ENCODE results near the gene FGFRL1.
"Not testable (repeated sequence)": the region's sequence is repeated elsewhere in the genome, so short reads cannot be mapped to it uniquely, and the experiment has no call there.

Gene FGFRL1

DNA sequence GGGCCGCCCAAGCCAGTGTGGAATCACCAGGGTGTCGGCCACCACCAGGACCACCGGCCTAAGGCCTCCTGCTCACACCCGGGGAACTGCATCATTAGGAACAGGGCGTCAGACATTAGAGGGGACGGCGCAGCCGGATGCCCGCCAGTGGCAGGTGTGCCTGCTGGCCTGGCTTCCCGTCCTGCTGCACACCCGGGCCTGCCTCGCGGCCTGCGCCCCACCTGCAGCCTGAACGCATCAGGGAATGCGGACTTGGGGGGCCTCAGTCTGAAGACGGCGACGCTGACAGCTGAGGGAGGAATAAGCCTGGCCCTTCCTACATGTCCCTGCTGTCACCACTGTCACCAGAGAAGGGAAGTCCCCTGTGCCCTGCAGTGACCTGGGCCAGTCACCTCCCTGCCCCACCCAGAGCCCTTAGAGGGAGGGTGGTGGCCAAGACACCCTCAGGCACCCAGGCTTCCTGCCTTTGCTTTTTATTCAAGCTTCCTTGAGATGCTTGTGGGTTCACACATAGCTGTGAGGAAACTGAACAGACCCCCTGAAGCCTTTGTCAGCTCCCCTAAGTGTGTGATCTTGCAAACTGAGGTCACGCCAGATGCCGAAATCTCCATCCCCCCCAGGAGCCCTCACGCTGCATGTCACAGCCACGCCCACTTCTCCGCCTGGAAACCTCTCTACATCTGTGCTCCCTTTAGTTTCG is 41.2 kb upstream of the FGFRL1 start:
- Mint-ChIP-seq H3K4me3 (peak overlapping the region; percentile 28), H3K27ac (no peak overlapping the region), H3K27me3 (no peaks in the 10 kb centered on the region), H3K9me3 (no peaks in the 10 kb centered on the region), H3K36me3 (ENCODE audit: low read depth) (no peaks in the 10 kb centered on the region), H3K4me1 (ENCODE audit: low read depth) (peaks cover 11% of the 10 kb centered on the region)

DNA sequence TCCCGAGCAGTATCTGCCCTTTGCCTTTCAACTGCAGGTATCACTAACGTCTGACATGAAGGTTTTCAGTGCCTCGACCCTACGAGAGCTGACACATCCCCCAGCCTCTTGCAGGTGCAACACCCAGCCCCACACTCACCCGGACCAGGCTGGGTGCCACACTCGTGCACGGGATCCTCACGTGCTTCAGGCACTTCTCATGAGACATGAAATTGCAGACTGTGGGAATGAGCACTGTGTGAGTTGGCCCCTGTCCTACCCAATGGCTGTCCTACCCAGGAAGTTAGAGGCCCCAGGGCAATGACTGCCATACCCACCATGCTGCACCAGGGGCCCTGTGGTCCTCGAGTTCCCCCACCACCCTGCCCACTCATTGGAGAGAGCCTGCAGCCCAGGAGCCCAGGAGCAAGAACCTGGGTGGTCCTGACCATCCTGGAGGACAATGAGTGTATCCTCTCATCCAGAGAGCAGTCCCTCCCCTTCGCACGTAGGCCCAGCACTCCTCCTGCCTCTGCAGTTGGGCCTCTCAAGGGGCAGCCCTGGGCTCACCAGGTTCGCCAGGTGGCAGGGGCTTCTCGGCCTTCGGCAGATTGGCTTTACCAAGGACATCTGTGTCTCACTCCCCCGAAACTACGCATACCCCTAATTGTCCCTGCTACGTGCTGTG is 40.4 kb upstream of the FGFRL1 start:
- Mint-ChIP-seq H3K4me1 (ENCODE audit: low read depth) (peaks cover 11% of the 10 kb centered on the region), H3K36me3 (ENCODE audit: low read depth) (no peaks in the 10 kb centered on the region), H3K9me3 (no peaks in the 10 kb centered on the region), H3K4me3 (peak overlapping the region; percentile 28), H3K27me3 (no peaks in the 10 kb centered on the region), H3K27ac (no peak overlapping the region)

DNA sequence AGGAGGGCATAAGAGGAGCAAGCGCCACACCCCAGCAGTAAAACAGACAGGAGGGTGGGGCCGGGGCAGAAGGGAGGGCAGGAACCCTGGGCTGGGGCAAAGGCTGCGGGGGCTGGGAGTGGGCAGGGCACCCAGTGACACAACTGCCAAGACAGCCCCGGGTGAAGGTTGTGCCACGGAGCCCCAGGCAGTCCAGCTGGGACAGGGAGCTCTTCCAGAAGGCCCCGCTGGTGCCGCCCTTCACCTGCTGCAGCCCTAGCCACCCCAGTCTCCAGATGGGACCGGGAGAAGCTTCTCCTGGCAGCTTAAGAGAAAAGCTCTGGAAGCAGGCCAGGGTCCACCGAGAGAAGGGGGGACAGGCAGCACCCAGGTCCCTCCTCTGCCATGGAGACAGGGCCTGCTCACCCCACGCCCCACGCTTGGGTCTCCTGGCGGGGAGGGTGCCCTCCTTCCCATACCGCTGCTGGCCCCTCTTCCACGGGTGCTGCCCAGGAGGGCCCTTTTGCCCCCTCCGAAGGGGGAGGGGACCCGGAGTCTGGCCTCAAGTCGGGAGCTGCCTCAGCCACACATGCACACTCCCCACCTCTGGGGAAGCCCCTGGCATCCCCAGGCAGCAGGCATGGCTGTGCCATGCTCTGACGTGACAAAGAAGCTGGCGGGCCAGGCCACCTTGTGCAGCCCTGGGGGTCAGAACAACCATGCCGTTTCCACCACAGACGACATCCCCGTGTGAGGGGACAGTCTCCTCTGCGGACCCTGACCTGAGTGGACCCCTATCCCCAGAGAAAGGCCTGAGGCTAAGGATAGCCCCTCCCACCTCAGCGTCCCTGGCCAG is 39.5 kb upstream of the FGFRL1 start:
- Mint-ChIP-seq H3K9me3 (no peaks in the 10 kb centered on the region), H3K27ac (no peak overlapping the region), H3K27me3 (no peaks in the 10 kb centered on the region), H3K4me3 (peak overlapping the region; percentile 55), H3K4me1 (ENCODE audit: low read depth) (peaks cover 11% of the 10 kb centered on the region), H3K36me3 (ENCODE audit: low read depth) (no peaks in the 10 kb centered on the region)

DNA sequence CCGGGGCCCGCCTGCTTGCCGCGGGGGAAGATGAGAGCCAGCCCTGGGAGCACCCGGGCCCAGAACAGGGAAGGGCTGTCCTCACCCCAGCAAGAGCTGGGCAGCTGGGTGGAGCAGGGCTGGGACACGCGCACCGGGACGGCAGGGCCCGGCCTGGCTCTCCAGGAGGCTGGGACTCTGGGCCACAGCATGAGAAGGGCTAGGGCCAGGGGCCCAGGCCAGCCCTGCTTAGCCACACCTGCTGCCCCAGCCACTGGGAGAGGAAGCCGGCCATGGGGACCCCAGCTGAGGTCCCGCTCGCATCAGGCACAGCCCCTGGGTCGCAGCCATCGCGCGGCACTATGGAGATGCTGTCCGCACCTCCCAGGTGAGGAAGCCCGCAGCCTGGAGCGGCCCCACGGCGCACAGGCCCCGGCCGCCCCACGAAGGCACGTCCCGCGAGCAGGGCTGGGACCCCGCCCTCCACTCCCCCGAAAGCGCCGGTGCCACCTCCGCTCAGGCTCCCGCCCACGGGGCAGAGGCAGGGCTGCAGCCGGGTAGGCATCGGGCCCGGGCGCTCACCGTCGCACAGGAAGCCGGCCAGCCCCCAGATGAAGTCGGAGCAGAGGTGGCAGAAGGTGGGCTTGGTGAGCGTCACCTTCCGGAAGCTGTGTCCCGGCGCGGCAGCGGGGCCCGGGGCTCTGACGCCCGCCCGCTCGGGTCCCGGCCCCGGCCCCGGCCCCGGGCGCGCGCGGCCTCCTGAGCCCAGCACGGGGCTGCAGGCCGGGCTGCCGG is 38.6 kb upstream of the FGFRL1 start:
- H3K4me1 Mint-ChIP-seq (ENCODE audit: low read depth): peaks cover 11% of the 10 kb centered on the region
- no peaks in the 10 kb centered on the region for H3K27me3 Mint-ChIP-seq
- H3K27ac Mint-ChIP-seq: no peak overlapping the region
- no peaks in the 10 kb centered on the region for H3K36me3 Mint-ChIP-seq (ENCODE audit: low read depth)
- no peaks in the 10 kb centered on the region for H3K9me3 Mint-ChIP-seq
- H3K4me3 Mint-ChIP-seq: peak overlapping the region; percentile 55

DNA sequence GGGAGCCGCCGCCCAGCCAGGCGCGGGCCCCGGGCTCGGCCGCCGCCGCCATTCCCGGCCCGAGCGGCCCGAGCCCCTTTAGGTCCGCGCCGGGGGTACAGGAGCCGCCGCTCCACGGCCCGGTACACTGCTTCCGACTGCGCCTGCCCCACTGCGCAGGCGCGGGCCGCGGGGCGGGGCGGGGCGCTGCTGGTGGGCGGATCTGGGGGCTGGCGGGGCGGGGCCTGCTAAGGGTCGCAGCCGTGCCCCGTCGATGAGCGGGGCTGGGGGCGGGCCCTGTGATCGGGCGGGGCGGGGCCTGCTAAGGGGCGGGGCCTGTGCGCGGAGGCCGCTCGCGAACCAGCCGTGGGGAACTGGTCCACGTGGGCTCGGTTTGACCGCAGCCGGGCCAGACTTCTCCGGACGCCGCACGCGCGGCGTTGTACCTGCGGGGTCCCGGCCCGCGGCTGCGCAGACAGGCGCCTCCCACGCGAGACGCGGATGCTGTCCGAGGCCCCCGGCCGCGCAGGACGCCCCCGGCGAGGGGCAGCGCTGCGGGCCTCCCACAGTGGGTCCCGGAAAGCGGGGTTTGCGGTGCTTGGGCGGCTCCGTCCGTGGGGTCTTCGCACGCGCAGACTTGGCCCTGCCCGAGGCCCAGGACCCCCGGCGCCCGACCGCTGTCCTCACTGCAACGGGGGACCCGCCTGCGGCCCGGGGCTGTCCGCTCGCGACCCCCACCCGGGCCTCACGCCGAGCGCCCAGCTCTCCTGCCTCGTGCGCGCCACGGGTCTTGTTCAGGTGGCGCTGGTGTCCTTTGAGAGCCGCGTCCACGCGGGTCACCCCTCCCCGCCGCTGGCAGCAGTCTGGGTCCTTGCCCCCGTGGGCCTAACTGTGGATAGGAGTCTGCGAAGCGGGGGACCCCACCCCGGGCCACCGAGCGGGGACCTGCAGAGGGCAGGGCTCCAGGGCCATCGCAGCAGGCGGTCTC is 37.7 kb upstream of the FGFRL1 start, which contains the start of gene DGKQ:
TSS of gene DGKQ (minus strand) at position 139 of the 967 bp plus-strand sequence. CDS start at position 52, 87 bp downstream.
- H3K36me3 Mint-ChIP-seq (ENCODE audit: low read depth): no peaks in the 10 kb centered on the region
- H3K4me3 Mint-ChIP-seq: peak within 1 kb of the TSS; percentile 55
- H3K27ac Mint-ChIP-seq: no peak within 1 kb of the TSS
- peaks cover 11% of the 10 kb centered on the region for H3K4me1 Mint-ChIP-seq (ENCODE audit: low read depth)
- H3K27me3 Mint-ChIP-seq: no peaks in the 10 kb centered on the region
- H3K9me3 Mint-ChIP-seq: no peaks in the 10 kb centered on the region

DNA sequence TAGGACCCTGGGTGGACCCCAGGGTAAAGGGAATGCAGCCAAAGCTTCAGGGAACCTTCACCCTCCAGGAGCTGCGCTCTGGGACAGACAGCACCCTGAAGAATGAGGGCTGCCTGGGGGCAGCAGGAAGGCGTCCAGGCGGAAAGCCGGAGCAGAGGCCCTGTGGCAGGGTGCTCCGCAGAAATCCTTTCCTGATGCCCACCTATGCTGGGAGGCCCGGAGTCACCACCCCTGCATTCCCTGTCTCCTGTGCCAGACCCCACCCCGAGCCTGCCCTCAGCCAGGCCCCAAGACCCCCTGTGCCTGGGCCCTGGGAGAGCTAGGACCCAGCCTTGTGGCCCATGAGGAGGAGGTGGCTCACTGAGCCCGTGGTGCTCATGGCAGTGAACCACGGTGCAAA is 36.8 kb upstream of the FGFRL1 start:
- H3K4me1 Mint-ChIP-seq (ENCODE audit: low read depth): peaks cover 11% of the 10 kb centered on the region
- no peaks in the 10 kb centered on the region for H3K27me3 Mint-ChIP-seq
- H3K27ac Mint-ChIP-seq: no peak overlapping the region
- no peak overlapping the region for H3K4me3 Mint-ChIP-seq
- H3K36me3 Mint-ChIP-seq (ENCODE audit: low read depth): no peaks in the 10 kb centered on the region
- no peaks in the 10 kb centered on the region for H3K9me3 Mint-ChIP-seq

GRCh38 chr4:976016-976415 is 35.4 kb upstream of the FGFRL1 start:
- H3K9me3 Mint-ChIP-seq; H3K4me3 Mint-ChIP-seq; H3K4me1 Mint-ChIP-seq (ENCODE audit: low read depth); H3K27me3 Mint-ChIP-seq; H3K36me3 Mint-ChIP-seq (ENCODE audit: low read depth); H3K27ac Mint-ChIP-seq: not testable (repeated sequence)

GRCh38 chr4:978957-979701 is 32.3 kb upstream of the FGFRL1 start:
- Mint-ChIP-seq H3K27ac (no peak overlapping the region), H3K4me3 (no peak overlapping the region), H3K9me3 (no peaks in the 10 kb centered on the region), H3K27me3 (no peaks in the 10 kb centered on the region), H3K4me1 (ENCODE audit: low read depth) (peaks cover under 1% of the 10 kb centered on the region), H3K36me3 (ENCODE audit: low read depth) (no peaks in the 10 kb centered on the region)

GRCh38 chr4:982291-982690 is 29.1 kb upstream of the FGFRL1 start:
- Mint-ChIP-seq H3K27ac (no peak overlapping the region), H3K9me3 (no peaks in the 10 kb centered on the region), H3K4me3 (no peak overlapping the region), H3K27me3 (no peaks in the 10 kb centered on the region), H3K36me3 (ENCODE audit: low read depth) (no peaks in the 10 kb centered on the region), H3K4me1 (ENCODE audit: low read depth) (peaks cover 24% of the 10 kb centered on the region)

DNA sequence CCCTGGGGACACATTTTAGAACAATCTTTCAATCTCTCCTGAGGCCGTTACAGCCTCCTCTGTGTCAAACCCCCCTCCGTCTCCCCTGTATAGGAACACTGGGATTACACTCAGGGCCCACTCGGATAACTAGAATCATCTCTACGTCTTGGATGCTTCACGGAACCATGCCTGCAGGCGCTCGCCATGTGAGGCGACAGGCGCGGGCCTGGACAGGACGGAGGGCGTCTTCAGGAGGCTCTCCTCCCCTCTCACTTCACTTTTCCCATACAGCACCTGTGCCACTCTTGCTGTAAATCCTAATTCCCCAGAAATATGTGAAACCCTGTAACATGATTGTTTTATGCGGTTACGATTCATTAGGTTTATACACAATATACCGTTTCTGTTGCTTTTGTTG is 28.6 kb upstream of the FGFRL1 start:
- Mint-ChIP-seq H3K9me3 (no peaks in the 10 kb centered on the region), H3K27ac (no peak overlapping the region), H3K27me3 (no peaks in the 10 kb centered on the region), H3K36me3 (ENCODE audit: low read depth) (no peaks in the 10 kb centered on the region), H3K4me3 (no peak overlapping the region), H3K4me1 (ENCODE audit: low read depth) (peaks cover 24% of the 10 kb centered on the region)

DNA sequence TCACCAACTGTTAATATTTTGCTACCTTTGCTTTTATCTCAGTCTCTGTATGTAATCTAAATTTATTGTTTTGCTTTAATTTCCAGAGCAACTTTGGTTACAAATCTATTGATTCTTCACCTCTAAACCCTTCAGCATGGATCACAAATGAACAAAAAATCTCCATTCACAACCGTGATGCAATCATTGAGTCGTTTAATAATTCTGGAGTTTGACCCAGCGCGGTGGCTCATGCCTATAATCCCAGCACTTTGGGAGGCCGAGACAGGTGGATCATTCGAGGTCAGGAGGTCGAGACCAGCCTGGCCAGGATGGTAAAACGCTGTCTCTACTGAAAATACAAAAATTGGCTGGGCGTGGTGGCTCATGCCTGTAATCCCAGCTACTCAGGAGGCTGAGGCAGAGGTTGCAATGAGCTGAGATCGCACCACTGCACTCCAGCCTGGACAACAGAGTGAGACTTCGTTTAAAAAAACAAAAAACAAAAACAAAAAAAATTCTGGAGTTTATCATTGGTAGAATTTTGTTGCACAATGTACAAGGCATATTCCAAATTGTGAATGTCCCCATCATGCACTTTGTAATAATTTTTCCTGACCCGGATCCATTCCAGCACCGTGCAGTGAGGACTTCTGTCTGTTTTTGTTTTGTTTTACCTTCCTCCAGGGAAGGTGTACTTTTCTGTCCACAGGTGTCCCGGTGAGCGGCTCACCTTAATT is 26.9 kb upstream of the FGFRL1 start:
- Mint-ChIP-seq H3K36me3 (ENCODE audit: low read depth) (no peaks in the 10 kb centered on the region), H3K9me3 (no peaks in the 10 kb centered on the region), H3K27me3 (no peaks in the 10 kb centered on the region), H3K27ac (no peak overlapping the region), H3K4me3 (peak overlapping the region; percentile 88), H3K4me1 (ENCODE audit: low read depth) (peaks cover 24% of the 10 kb centered on the region)

- H3K4me3 Mint-ChIP-seq: peak overlapping the region; percentile 88
- H3K27ac Mint-ChIP-seq: peak overlapping the region; percentile 61
- H3K36me3 Mint-ChIP-seq (ENCODE audit: low read depth): no peaks in the 10 kb centered on the region
- peaks cover 24% of the 10 kb centered on the region for H3K4me1 Mint-ChIP-seq (ENCODE audit: low read depth)
- H3K9me3 Mint-ChIP-seq: no peaks in the 10 kb centered on the region
- no peaks in the 10 kb centered on the region for H3K27me3 Mint-ChIP-seq
These were observed 26.1 kb upstream of the FGFRL1 start for GRCh38 chr4:985123-985830.

Data from stimulated activated naive CD8-positive, alpha-beta T cell treated with anti-CD3 and anti-CD28 coated beads, Interleukin-15, Interleukin-2, amounts not matched to agents 100 ng/mL and 50 ng/mL, for 24 hours (primary cell).